ENCODE measurements around the gene FURIN.

Gene FURIN

DNA sequence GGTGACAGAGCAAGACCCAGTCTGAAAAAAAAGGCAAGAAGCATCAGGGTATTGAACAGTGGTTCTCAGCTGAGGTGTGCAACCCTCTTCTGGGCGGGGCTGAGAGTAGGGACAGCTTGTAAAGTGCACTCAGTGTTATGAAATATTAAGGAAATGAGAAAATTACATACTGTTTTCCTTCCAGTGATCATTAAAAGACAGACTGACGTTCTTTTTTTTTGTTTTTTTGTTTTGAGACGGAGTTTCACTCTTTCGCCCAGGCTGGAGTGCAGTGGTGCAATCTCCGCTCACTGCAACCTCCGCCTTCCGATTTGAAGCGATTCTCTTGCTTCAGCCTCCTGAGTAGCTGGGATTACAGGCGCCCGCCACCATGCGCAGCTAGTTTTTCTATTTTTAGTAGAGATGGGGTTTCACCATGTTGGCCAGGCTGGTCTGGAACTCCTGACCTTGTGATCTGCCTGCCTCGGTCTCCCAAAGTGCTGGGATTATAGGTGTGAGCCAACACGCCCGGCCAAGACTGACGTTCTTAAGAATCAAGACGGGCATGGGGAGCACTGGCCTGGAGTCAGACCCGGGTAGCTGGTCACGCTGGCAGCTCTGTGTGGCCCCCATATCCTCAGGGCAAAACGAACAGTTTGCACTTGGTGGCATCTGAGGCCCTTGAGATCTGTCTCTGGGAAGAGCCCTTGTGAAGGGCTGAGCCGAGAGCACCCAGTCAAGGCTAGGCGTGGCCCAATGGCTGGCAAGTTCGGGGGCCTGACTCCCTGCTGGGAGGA lies 46.1 kb downstream of the FURIN start:
- Histone ChIP-seq H3K4ac (ENCODE audit: low read length) (no peak overlapping the region), H3K18ac (ENCODE audit: low read length) (no peak overlapping the region), H2BK5ac (ENCODE audit: low read length) (no peak overlapping the region), H3K79me1 (ENCODE audit: low read depth, low read length) (no peaks in the 10 kb centered on the region), H3K4me3 (ENCODE audit: low read length in 2 of 2) (no peak overlapping the region), H3K36me3 (replicated peaks in 1 of 2; ENCODE audit: control insufficient read depth in 2 of 2, insufficient read depth in 2 of 2, low read length in 2 of 2) (peaks cover 65 to 95% of the 10 kb centered on the region in 2 donors), H3K9me3 (replicated peaks in 1 of 2; ENCODE audit: control insufficient read depth in 2 of 2, insufficient read depth in 1 of 2, low read depth in 1 of 2, low read length in 2 of 2) (no peaks in the 10 kb centered on the region), H2AK5ac (ENCODE audit: low read depth, low read length) (no peak overlapping the region), H2AFZ (ENCODE audit: low read length) (no peak overlapping the region), H3K4me1 (ENCODE audit: control insufficient read depth in 2 of 2, insufficient read depth in 1 of 2, low read depth in 1 of 2, low read length in 2 of 2) (no peaks in the 10 kb centered on the region), H3K9ac (ENCODE audit: low read depth, low read length, poor library complexity) (no peak overlapping the region), H4K91ac (ENCODE audit: low read depth, low read length, poor library complexity) (no peak overlapping the region), H3K23ac (ENCODE audit: low read depth, low read length, poor library complexity) (no peak overlapping the region), H3K27me3 (ENCODE audit: control insufficient read depth in 3 of 3, insufficient read depth in 3 of 3, low read depth in 1 of 3, low read length in 3 of 3) (no peaks in the 10 kb centered on the region), H3K27ac (replicated peaks; ENCODE audit: low read length) (no peak overlapping the region), H2BK15ac (ENCODE audit: low read length) (no peak overlapping the region), H2BK120ac (ENCODE audit: low read depth, low read length) (no peak overlapping the region), H3K14ac (ENCODE audit: low read length) (no peak overlapping the region), H4K8ac (ENCODE audit: low read depth, low read length) (no peak overlapping the region), H3K4me2 (ENCODE audit: insufficient read depth, low read length, poor library complexity, severe bottlenecking) (no peak overlapping the region), H2BK12ac (ENCODE audit: low read length) (no peak overlapping the region)
- WGBS, 2 donors (ENCODE audit: extremely low coverage in 2 of 2, insufficient read length in 2 of 2, insufficient replicate concordance in 1 of 2) = no CpG with 5 or more reads among the region's 22 CpGs
- no peak for DNase-seq (ENCODE audit: low spot score)

- H3K4ac ChIP-seq (ENCODE audit: low read length) = no peak overlapping the region
- H3K27me3 ChIP-seq (ENCODE audit: control insufficient read depth in 3 of 3, insufficient read depth in 3 of 3, low read depth in 1 of 3, low read length in 3 of 3) = no peaks in the 10 kb centered on the region
- no peaks in the 10 kb centered on the region for H3K79me1 ChIP-seq (ENCODE audit: low read depth, low read length)
- no CpG with 5 or more reads among the region's 7 CpGs for WGBS, 2 donors (ENCODE audit: extremely low coverage in 2 of 2, insufficient read length in 2 of 2, insufficient replicate concordance in 1 of 2)
- no peak overlapping the region for H4K91ac ChIP-seq (ENCODE audit: low read depth, low read length, poor library complexity)
- H4K8ac ChIP-seq (ENCODE audit: low read depth, low read length) = no peak overlapping the region
- H2AK5ac ChIP-seq (ENCODE audit: low read depth, low read length) = no peak overlapping the region
- H2BK12ac ChIP-seq (ENCODE audit: low read length) = no peak overlapping the region
- H3K4me3 ChIP-seq (ENCODE audit: low read length in 2 of 2) = no peak overlapping the region
- no peak overlapping the region for H2AFZ ChIP-seq (ENCODE audit: low read length)
- no peaks in the 10 kb centered on the region for H3K4me1 ChIP-seq (ENCODE audit: control insufficient read depth in 2 of 2, insufficient read depth in 1 of 2, low read depth in 1 of 2, low read length in 2 of 2)
- peaks cover 71 to 97% of the 10 kb centered on the region in 2 donors for H3K36me3 ChIP-seq (replicated peaks in 1 of 2; ENCODE audit: control insufficient read depth in 2 of 2, insufficient read depth in 2 of 2, low read length in 2 of 2)
- H2BK15ac ChIP-seq (ENCODE audit: low read length) = no peak overlapping the region
- H3K23ac ChIP-seq (ENCODE audit: low read depth, low read length, poor library complexity) = no peak overlapping the region
- H3K27ac ChIP-seq (replicated peaks; ENCODE audit: low read length) = no peak overlapping the region
- no peaks in the 10 kb centered on the region for H3K9me3 ChIP-seq (replicated peaks in 1 of 2; ENCODE audit: control insufficient read depth in 2 of 2, insufficient read depth in 1 of 2, low read depth in 1 of 2, low read length in 2 of 2)
- no peak overlapping the region for H3K18ac ChIP-seq (ENCODE audit: low read length)
- H2BK120ac ChIP-seq (ENCODE audit: low read depth, low read length) = no peak overlapping the region
- H2BK5ac ChIP-seq (ENCODE audit: low read length) = no peak overlapping the region
- DNase-seq (ENCODE audit: low spot score) = no peak
- no peak overlapping the region for H3K14ac ChIP-seq (ENCODE audit: low read length)
- H3K4me2 ChIP-seq (ENCODE audit: insufficient read depth, low read length, poor library complexity, severe bottlenecking) = no peak overlapping the region
- no peak overlapping the region for H3K9ac ChIP-seq (ENCODE audit: low read depth, low read length, poor library complexity)
Observed at GRCh38 chr15:90915216-90915807, 46.9 kb downstream of the FURIN start.

GRCh38 chr15:90915808-90916440 lies 47.5 kb downstream of the FURIN start:
- Histone ChIP-seq H2BK15ac (ENCODE audit: low read length) (no peak overlapping the region), H3K18ac (ENCODE audit: low read length) (no peak overlapping the region), H2AFZ (ENCODE audit: low read length) (no peak overlapping the region), H3K36me3 (replicated peaks in 1 of 2; ENCODE audit: control insufficient read depth in 2 of 2, insufficient read depth in 2 of 2, low read length in 2 of 2) (peaks cover 69 to 97% of the 10 kb centered on the region in 2 donors), H3K4me1 (ENCODE audit: control insufficient read depth in 2 of 2, insufficient read depth in 1 of 2, low read depth in 1 of 2, low read length in 2 of 2) (no peaks in the 10 kb centered on the region), H2BK120ac (ENCODE audit: low read depth, low read length) (no peak overlapping the region), H3K4me3 (ENCODE audit: low read length in 2 of 2) (no peak overlapping the region), H4K8ac (ENCODE audit: low read depth, low read length) (peak overlapping the region; percentile 27), H3K79me1 (ENCODE audit: low read depth, low read length) (no peaks in the 10 kb centered on the region), H3K9me3 (replicated peaks in 1 of 2; ENCODE audit: control insufficient read depth in 2 of 2, insufficient read depth in 1 of 2, low read depth in 1 of 2, low read length in 2 of 2) (no peaks in the 10 kb centered on the region), H2BK12ac (ENCODE audit: low read length) (peak overlapping the region; percentile 5), H2AK5ac (ENCODE audit: low read depth, low read length) (no peak overlapping the region), H3K27ac (replicated peaks; ENCODE audit: low read length) (no peak overlapping the region), H4K91ac (ENCODE audit: low read depth, low read length, poor library complexity) (no peak overlapping the region), H2BK5ac (ENCODE audit: low read length) (no peak overlapping the region), H3K4me2 (ENCODE audit: insufficient read depth, low read length, poor library complexity, severe bottlenecking) (no peak overlapping the region), H3K14ac (ENCODE audit: low read length) (no peak overlapping the region), H3K4ac (ENCODE audit: low read length) (no peak overlapping the region), H3K23ac (ENCODE audit: low read depth, low read length, poor library complexity) (peak overlapping the region; percentile 34), H3K27me3 (ENCODE audit: control insufficient read depth in 3 of 3, insufficient read depth in 3 of 3, low read depth in 1 of 3, low read length in 3 of 3) (no peaks in the 10 kb centered on the region), H3K9ac (ENCODE audit: low read depth, low read length, poor library complexity) (no peak overlapping the region)
- no peak for DNase-seq (ENCODE audit: low spot score)
- WGBS, 2 donors (ENCODE audit: extremely low coverage in 2 of 2, insufficient read length in 2 of 2, insufficient replicate concordance in 1 of 2) = no CpG with 5 or more reads among the region's 25 CpGs

DNA sequence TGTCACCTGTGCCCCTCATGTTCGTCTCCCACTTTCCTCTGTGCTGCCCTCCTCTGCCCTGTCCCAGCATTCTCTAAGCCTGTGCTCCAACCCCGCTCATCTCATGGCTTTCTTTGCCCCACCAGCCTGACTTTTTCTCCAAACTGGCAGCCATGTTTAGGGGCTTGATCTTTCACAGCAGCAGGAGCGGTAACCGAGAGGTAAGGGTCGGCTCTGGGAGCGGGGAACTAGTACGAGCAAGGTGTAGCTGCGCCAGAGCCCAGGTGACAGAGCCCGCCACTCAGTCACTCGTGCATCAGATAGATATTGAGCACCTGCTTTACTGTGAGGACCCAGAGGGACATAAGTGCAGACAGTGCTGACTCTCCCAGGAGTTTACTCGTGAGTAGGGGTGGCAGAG lies 48.1 kb downstream of the FURIN start:
- H3K23ac ChIP-seq (ENCODE audit: low read depth, low read length, poor library complexity) = no peak overlapping the region
- no peak overlapping the region for H3K18ac ChIP-seq (ENCODE audit: low read length)
- no peak overlapping the region for H3K4me3 ChIP-seq (ENCODE audit: low read length in 2 of 2)
- no peak overlapping the region for H2BK12ac ChIP-seq (ENCODE audit: low read length)
- H3K79me1 ChIP-seq (ENCODE audit: low read depth, low read length) = no peaks in the 10 kb centered on the region
- H2AFZ ChIP-seq (ENCODE audit: low read length) = no peak overlapping the region
- H3K27me3 ChIP-seq (ENCODE audit: control insufficient read depth in 3 of 3, insufficient read depth in 3 of 3, low read depth in 1 of 3, low read length in 3 of 3) = no peaks in the 10 kb centered on the region
- H3K4me2 ChIP-seq (ENCODE audit: insufficient read depth, low read length, poor library complexity, severe bottlenecking) = no peak overlapping the region
- H4K8ac ChIP-seq (ENCODE audit: low read depth, low read length) = no peak overlapping the region
- no peak overlapping the region for H2BK15ac ChIP-seq (ENCODE audit: low read length)
- no peak overlapping the region for H3K14ac ChIP-seq (ENCODE audit: low read length)
- WGBS, 2 donors (ENCODE audit: extremely low coverage in 2 of 2, insufficient read length in 2 of 2, insufficient replicate concordance in 1 of 2) = no CpG with 5 or more reads among the region's 11 CpGs
- no peak overlapping the region for H2AK5ac ChIP-seq (ENCODE audit: low read depth, low read length)
- H3K36me3 ChIP-seq (replicated peaks in 1 of 2; ENCODE audit: control insufficient read depth in 2 of 2, insufficient read depth in 2 of 2, low read length in 2 of 2) = peaks cover 63 to 97% of the 10 kb centered on the region in 2 donors
- H3K9ac ChIP-seq (ENCODE audit: low read depth, low read length, poor library complexity) = no peak overlapping the region
- no peaks in the 10 kb centered on the region for H3K9me3 ChIP-seq (replicated peaks in 1 of 2; ENCODE audit: control insufficient read depth in 2 of 2, insufficient read depth in 1 of 2, low read depth in 1 of 2, low read length in 2 of 2)
- H2BK5ac ChIP-seq (ENCODE audit: low read length) = no peak overlapping the region
- no peak overlapping the region for H2BK120ac ChIP-seq (ENCODE audit: low read depth, low read length)
- H4K91ac ChIP-seq (ENCODE audit: low read depth, low read length, poor library complexity) = no peak overlapping the region
- H3K4me1 ChIP-seq (ENCODE audit: control insufficient read depth in 2 of 2, insufficient read depth in 1 of 2, low read depth in 1 of 2, low read length in 2 of 2) = no peaks in the 10 kb centered on the region
- DNase-seq (ENCODE audit: low spot score) = no peak
- no peak overlapping the region for H3K27ac ChIP-seq (replicated peaks; ENCODE audit: low read length)
- H3K4ac ChIP-seq (ENCODE audit: low read length) = no peak overlapping the region
